GM18909 (cell line): ENCODE data around the gene TLDC2.
"Not testable (repeated sequence)": the region's sequence is repeated elsewhere in the genome, so short reads cannot be mapped to it uniquely, and the experiment has no call there.

ENCODE experiments used
- ATAC-seq: cut with Tn5 transposase; IDR thresholded peaks from one replicate; pipeline ENCODE4 v1.9.1; 2021; ENCODE audit warnings: mild to moderate bottlenecking; ENCODE audit not compliant: unreplicated experiment, poor library complexity

Gene TLDC2

GRCh38 chr20:36895036-36895435 lies 19.1 kb downstream of the TLDC2 start:
- no peak for ATAC-seq

- no peak for ATAC-seq
Measured at GRCh38 chr20:36904690-36905089, 28.8 kb downstream of the TLDC2 start.

- ATAC-seq: not testable (repeated sequence)
Measured at GRCh38 chr20:36905566-36905965, 29.6 kb downstream of the TLDC2 start.

GRCh38 chr20:36906086-36906485 lies 30.1 kb downstream of the TLDC2 start:
- not testable (repeated sequence) for ATAC-seq

GRCh38 chr20:36908603-36909002 lies 32.7 kb downstream of the TLDC2 start:
- no peak for ATAC-seq

- ATAC-seq: no peak
Measured at GRCh38 chr20:36916199-36916598, 40.3 kb downstream of the TLDC2 start.

- ATAC-seq: no peak
Measured at GRCh38 chr20:36917240-36917639, 41.3 kb downstream of the TLDC2 start.

GRCh38 chr20:36917943-36918342 lies 42.0 kb downstream of the TLDC2 start:
- no peak for ATAC-seq

- no peak for ATAC-seq
Measured at GRCh38 chr20:36919715-36920333, 43.9 kb downstream of the TLDC2 start.

GRCh38 chr20:36920334-36920730 lies 44.4 kb downstream of the TLDC2 start:
- ATAC-seq: no peak

- no peak for ATAC-seq
Measured at GRCh38 chr20:36924167-36925045, 48.5 kb downstream of the TLDC2 start.

- ATAC-seq: no peak
Measured at GRCh38 chr20:36925234-36925633, 49.3 kb downstream of the TLDC2 start.

- ATAC-seq: no peak
Measured at GRCh38 chr20:36926653-36927200, 50.8 kb downstream of the TLDC2 start.

GRCh38 chr20:36927704-36928103 lies 51.8 kb downstream of the TLDC2 start:
- no peak for ATAC-seq

GRCh38 chr20:36929290-36929689 lies 53.4 kb downstream of the TLDC2 start:
- ATAC-seq: no peak

GRCh38 chr20:36929691-36930090 lies 53.8 kb downstream of the TLDC2 start:
- no peak for ATAC-seq

- not testable (repeated sequence) for ATAC-seq
Measured at GRCh38 chr20:36932067-36932466, 56.1 kb downstream of the TLDC2 start.

- ATAC-seq: no peak
Measured at GRCh38 chr20:36932476-36933426, 56.8 kb downstream of the TLDC2 start.

GRCh38 chr20:36933571-36933970 lies 57.6 kb downstream of the TLDC2 start:
- not testable (repeated sequence) for ATAC-seq

GRCh38 chr20:36936341-36936740 lies 60.4 kb downstream of the TLDC2 start:
- no peak for ATAC-seq
